Parathyroid adenoma (tissue), 2 donors: ENCODE results near the gene RIOK1.

Source experiments
- H2AFZ ChIP-seq: fragments of 300-600 bp; sonication (generic); one replicate; pipeline ENCODE4 v1.7.0; 2017; ENCODE audit warnings: antibody characterized with exemption, mild to moderate bottlenecking
- H3K27ac ChIP-seq: fragments of 300-600 bp; sonication (generic); one replicate; pipeline ENCODE4 v1.7.0; 2017
- H3K27me3 ChIP-seq: fragments of 300-600 bp; sonication (generic); one replicate; pipeline ENCODE4 v1.7.0; 2017; ENCODE audit warnings: low read length; ENCODE audit not compliant: control insufficient read depth, insufficient read depth
- H3K36me3 ChIP-seq: fragments of 300-600 bp; sonication (generic); one replicate; pipeline ENCODE4 v1.7.0; 2017; ENCODE audit warnings: low read length; ENCODE audit not compliant: control insufficient read depth, insufficient read depth
- H3K4me1 ChIP-seq: fragments of 300-600 bp; sonication (generic); one replicate; pipeline ENCODE4 v1.7.0; 2017; ENCODE audit warnings: control low read depth
- H3K4me2 ChIP-seq: fragments of 300-600 bp; sonication (generic); one replicate; pipeline ENCODE4 v1.7.0; 2017; ENCODE audit warnings: low read length
- H3K4me3 ChIP-seq: fragments of 300-600 bp; sonication (generic); one replicate; pipeline ENCODE4 v1.7.0; 2017; ENCODE audit warnings: low read depth, low read length
- H3K79me2 ChIP-seq: fragments of 300-600 bp; sonication (generic); one replicate; pipeline ENCODE4 v1.7.0; 2017; ENCODE audit warnings: control low read depth
- H3K9ac ChIP-seq: fragments of 300-600 bp; sonication (generic); one replicate; pipeline ENCODE4 v1.7.0; 2017; ENCODE audit warnings: mild to moderate bottlenecking
- H3K9me3 ChIP-seq: fragments of 300-600 bp; sonication (generic); one replicate; pipeline ENCODE4 v1.7.0; 2017; ENCODE audit warnings: low read length; ENCODE audit not compliant: control insufficient read depth
- TF ChIP-seq, protein P1 (sequence below): fragments of 300-600 bp; sonication (generic); IDR thresholded peaks from one replicate; pipeline ENCODE4 v1.7.0; 2017; ENCODE audit warnings: antibody characterized with exemption, mild to moderate bottlenecking
- donor health status: primary hyperparathyroidism.

RIOK1 gene

DNA sequence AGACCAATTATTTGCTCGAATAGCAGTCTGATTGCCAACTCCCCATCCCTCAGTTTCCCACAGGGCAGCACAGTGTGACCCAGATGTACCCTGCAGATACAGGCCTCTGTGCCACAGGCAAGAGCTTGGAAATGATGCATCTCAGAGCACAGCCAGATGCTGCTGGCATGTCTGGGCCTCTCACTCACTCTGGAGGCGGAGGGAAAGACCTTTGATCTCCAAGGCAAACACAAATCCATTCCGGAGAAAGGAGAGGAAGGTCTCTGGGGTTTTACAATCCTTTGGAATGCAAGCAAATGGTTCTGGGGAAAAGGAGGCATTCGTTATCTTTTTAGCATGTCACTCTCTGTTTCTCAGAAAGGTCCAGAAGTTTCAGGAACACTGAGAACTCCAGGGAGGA lies 74.2 kb downstream of the RIOK1 start:
- no peaks in the 10 kb centered on the region for H3K27me3 ChIP-seq
- no peak overlapping the region for H3K9ac ChIP-seq
- H3K4me1 ChIP-seq: peaks cover 7% of the 10 kb centered on the region
- H3K27ac ChIP-seq: no peak overlapping the region
- H3K4me2 ChIP-seq: no peak overlapping the region
- TF ChIP-seq, protein P1, sequence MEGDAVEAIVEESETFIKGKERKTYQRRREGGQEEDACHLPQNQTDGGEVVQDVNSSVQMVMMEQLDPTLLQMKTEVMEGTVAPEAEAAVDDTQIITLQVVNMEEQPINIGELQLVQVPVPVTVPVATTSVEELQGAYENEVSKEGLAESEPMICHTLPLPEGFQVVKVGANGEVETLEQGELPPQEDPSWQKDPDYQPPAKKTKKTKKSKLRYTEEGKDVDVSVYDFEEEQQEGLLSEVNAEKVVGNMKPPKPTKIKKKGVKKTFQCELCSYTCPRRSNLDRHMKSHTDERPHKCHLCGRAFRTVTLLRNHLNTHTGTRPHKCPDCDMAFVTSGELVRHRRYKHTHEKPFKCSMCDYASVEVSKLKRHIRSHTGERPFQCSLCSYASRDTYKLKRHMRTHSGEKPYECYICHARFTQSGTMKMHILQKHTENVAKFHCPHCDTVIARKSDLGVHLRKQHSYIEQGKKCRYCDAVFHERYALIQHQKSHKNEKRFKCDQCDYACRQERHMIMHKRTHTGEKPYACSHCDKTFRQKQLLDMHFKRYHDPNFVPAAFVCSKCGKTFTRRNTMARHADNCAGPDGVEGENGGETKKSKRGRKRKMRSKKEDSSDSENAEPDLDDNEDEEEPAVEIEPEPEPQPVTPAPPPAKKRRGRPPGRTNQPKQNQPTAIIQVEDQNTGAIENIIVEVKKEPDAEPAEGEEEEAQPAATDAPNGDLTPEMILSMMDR: no peak
- H2AFZ ChIP-seq: no peak overlapping the region
- no peaks in the 10 kb centered on the region for H3K36me3 ChIP-seq
- H3K79me2 ChIP-seq: no peaks in the 10 kb centered on the region
- no peaks in the 10 kb centered on the region for H3K9me3 ChIP-seq
- no peak overlapping the region for H3K4me3 ChIP-seq

DNA sequence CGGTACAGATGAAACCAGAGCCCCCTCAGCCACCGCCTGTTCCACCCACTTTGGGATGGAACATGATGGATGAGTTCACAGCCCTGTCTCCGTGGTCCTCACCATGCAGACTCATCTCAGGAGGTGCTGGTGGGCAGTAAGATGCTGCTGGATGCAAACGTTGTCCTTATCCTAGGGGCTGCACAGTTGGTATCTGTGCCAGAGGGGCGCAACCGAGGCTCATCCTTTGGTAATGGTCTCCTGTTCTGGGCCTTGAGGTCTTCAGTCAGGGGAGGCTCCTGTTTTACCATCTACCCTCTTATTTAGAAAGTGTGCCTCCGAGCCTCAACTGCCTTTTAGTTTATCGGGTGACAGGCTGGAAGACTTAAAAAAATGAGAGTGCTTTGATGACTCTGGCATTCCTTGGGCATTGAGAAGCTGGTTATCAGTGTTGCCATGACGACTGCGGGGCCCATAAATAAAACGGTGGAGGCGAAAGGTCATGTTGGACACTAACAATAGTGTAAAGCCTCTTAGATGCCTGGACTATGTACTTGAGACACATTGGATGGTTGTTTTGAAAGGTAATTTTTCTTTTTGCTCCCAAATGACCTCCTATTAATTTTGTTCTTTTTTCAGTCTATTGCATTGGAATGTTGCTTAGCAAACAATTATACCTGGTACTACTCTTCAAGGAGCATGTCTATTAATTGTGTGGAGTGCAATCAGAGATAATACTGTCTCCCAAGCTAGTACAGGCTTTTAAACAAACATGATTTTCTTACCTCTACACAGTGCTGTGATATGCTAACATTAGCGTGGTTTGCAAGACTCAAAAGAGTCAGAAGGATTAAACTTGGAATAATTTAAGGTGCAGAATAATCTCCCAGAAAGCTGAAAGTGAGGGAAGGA lies 77.6 kb downstream of the RIOK1 start:
- H2AFZ ChIP-seq: no peak overlapping the region
- H3K27ac ChIP-seq: no peak overlapping the region
- no peaks in the 10 kb centered on the region for H3K79me2 ChIP-seq
- no peaks in the 10 kb centered on the region for H3K27me3 ChIP-seq
- no peak overlapping the region for H3K9ac ChIP-seq
- H3K4me2 ChIP-seq: no peak overlapping the region
- no peak overlapping the region for H3K4me3 ChIP-seq
- peaks cover 7% of the 10 kb centered on the region for H3K4me1 ChIP-seq
- TF ChIP-seq, protein P1: no peak
- H3K36me3 ChIP-seq: no peaks in the 10 kb centered on the region
- no peaks in the 10 kb centered on the region for H3K9me3 ChIP-seq
